Measurements from ENCODE around the gene OTOP3.

The OTOP3 gene

GRCh38 chr17:74990581-74991105, 54.9 kb downstream of the OTOP3 start:
- no peak for DNase-seq

DNA sequence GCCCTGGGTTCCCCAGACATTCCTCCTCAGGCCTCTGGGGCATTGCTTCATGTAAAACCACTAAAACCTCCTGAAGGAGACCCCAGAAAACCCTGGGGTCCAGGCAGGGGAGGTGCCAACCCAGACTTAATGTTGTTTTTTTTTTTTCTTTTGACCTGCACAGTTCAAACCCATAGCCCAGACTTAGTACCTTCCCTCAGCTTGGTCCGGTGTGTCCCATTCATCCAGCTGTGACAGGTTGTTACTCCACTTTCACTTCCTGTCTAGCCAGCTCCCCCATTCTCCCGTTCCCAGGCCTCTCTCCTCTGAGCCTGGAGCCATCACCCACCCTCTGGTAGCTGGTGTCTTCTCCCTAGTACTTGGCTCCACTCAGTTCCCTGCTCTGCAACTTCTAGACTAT, 56.5 kb downstream of the OTOP3 start:
- no peak for DNase-seq

- no peak for DNase-seq
Observed at GRCh38 chr17:74994440-74994839, 58.7 kb downstream of the OTOP3 start.

- DNase-seq, result no peak
Observed at GRCh38 chr17:74995847-74996246, 60.1 kb downstream of the OTOP3 start.

DNA sequence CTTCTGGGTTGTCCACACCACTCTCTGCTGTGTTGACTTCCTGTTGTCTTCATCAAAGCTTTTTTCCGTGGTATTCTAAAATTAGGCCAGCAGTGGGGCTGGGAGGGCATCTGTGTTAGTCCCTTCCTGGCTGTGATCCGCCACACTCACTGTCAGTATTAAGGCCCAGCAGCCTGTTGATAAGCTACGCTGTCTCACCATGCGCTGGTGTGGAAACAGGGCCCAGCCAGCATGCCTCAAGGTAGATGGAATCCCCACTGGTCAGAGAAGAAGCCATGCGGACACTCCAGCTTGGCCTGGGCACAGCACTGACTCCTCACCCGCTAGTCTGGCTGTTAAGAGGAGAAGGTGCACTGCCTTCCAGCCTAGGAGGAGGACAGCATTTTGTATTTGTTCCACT, 63.1 kb downstream of the OTOP3 start:
- no peak for DNase-seq

- no peak for DNase-seq
Observed at GRCh38 chr17:74999523-74999922, 63.8 kb downstream of the OTOP3 start.
